ENCODE data around the gene MEG3. TPM values are rescaled to one million over a fixed set of nuclear protein-coding genes. Genes with fewer than 3 reads are reported as not detected.

The MEG3 gene
- total and polyA plus RNA-seq, 2 of the 4 experiments (the other 2 are of a cell fraction) = 31.5 to 556 TPM

DNA sequence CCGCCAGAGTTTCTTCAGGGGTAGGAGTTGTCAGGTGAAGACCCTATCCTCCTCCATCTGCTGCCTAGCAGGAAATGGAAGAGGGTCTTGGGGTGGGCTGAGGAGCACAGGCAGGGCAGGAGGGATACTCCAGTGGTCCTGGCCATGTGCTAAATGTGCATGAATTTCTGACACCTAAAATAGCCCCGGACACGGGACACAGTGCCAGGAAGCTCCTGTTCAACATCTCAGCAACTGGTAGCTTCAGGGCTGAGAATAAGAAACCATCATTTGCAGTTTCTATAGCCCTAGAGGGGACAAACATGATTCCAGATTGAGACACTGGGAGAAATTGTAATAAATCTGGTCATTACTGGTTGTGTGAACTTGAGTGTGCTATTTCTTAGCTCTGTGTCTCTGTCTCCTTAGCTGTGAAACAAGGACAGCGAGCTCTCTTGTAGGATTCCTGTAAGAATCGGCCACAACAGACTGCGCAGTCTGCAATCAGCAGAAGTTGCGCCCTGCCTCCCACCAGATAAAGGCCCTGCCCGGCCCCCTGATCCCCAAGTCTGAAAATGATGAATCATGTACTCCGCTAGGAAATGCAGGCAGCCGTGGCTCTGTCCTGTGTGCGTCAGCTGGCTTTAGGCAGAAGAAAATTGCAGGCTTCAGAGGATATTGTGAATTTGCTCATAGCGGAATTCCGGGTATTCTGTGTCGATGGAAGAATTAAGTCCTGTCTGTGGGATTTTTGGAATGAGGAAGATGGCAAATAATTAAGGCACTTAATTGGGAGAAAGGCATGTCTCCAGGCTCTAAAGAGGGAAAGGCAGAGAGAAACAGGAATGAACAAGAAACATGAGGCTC lies 35.2 kb upstream of the MEG3 start (continued):
- no peak for TF ChIP-seq USF2 (IDR thresholded peaks at IDR 0.05; ENCODE audit: low read depth, low read length)
- TF ChIP-seq SMC3 (IDR thresholded peaks at IDR 0.05; ENCODE audit: low read depth, low read length) = no peak

DNA sequence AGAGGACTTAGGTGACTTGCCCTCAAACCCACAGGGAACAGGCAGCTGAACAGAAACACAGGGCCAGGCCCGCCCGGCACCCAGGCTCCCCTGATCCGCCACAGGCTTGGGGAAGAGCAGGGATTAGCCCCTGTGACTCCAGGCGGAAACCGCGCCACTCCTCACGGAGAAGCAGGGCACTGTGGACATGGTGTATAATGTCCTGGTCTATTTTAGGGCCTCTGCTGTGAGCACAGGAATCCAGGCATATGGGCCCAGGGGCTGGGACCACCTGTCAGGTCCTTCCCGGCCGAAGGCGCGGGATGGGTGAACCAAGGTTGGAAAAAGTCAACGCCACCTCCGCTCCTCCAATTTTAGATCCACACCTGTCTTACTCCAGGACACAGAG lies 34.6 kb upstream of the MEG3 start:
- H3K4ac ChIP-seq (ENCODE audit: low read depth, low read length) = no peak overlapping the region
- no peaks in the 10 kb centered on the region for H3K4me1 ChIP-seq (ENCODE audit: control insufficient read depth, insufficient read depth, low read length)
- H3K36me3 ChIP-seq (ENCODE audit: control insufficient read depth, insufficient read depth, low read length) = no peaks in the 10 kb centered on the region
- no peak overlapping the region for H2BK5ac ChIP-seq (ENCODE audit: low read depth, low read length, poor library complexity, severe bottlenecking)
- no peak overlapping the region for H3K14ac ChIP-seq (replicated peaks; ENCODE audit: low read depth, low read length)
- intact Hi-C loops (cut with micrococcal nuclease) = no loop called here
- H3K79me1 ChIP-seq (ENCODE audit: low read depth in 1 of 2, low read length in 2 of 2) = no peaks in the 10 kb centered on the region
- no peak overlapping the region for H4K91ac ChIP-seq (ENCODE audit: insufficient read depth, low read depth, low read length)
- H2AFZ ChIP-seq (replicated peaks; ENCODE audit: low read length, poor library complexity) = peak overlapping the region; percentile 43
- CTCF ChIA-PET = no interaction called here
- no peak overlapping the region for H2AK5ac ChIP-seq (ENCODE audit: low read depth, low read length)
- ATAC-seq (ENCODE audit: low read depth) (0 out of 2 replicates have a peak, but pooled peaks have one; percentile 27), DNase-seq (no peak)
- H2BK20ac ChIP-seq (ENCODE audit: low read depth, low read length) = no peak overlapping the region
- no peak overlapping the region for H2BK15ac ChIP-seq (ENCODE audit: low read depth, low read length)
- H3K23ac ChIP-seq (ENCODE audit: low read depth, low read length) = no peak overlapping the region
- in situ Hi-C loops (cut with MboI; ENCODE audit: low sequenced_read_pairs) = no loop called here
- peaks cover 39% of the 10 kb centered on the region for H3K27me3 ChIP-seq (ENCODE audit: control insufficient read depth, insufficient read depth, low read length)
- dilution Hi-C loops (cut with HindIII; ENCODE audit: low sequenced_read_pairs, unreplicated experiment) = no loop called here
- BruUV-seq (replicated peaks) = no TSS peak
- no peaks in the 10 kb centered on the region for H3K9me1 ChIP-seq (ENCODE audit: insufficient read depth, low read length)
- H3K4me2 ChIP-seq (ENCODE audit: low read depth, low read length) = no peak overlapping the region
- H4K20me1 ChIP-seq (ENCODE audit: insufficient read depth, low read length) = no peaks in the 10 kb centered on the region
- H3K4me3 ChIP-seq (ENCODE audit: insufficient read depth, low read depth, low read length) = no peak overlapping the region
- H3K9me3 ChIP-seq (ENCODE audit: control insufficient read depth, insufficient read depth, low read length) = no peaks in the 10 kb centered on the region
- POLR2A ChIA-PET (ENCODE audit: unreplicated experiment) = no interaction called here
- H3K18ac ChIP-seq (ENCODE audit: low read depth, low read length) = no peak overlapping the region; the same call in 1 of the 2 replicates
- WGBS, 2 experiments (ENCODE audit: extremely low coverage in 2 of 2, insufficient read length in 1 of 2) = 88% methylated on average over 8 of the region's 13 CpGs; no CpG with 5 or more reads in 1 of the 2 experiments
- H2BK120ac ChIP-seq (ENCODE audit: low read depth, low read length) = no peak overlapping the region
- peak overlapping the region; percentile 65 for H2AK9ac ChIP-seq (replicated peaks; ENCODE audit: low read depth, low read length, poor library complexity)
- H3K56ac ChIP-seq (ENCODE audit: extremely low read depth, insufficient read depth, low read length) = no peak overlapping the region
- H4K8ac ChIP-seq (ENCODE audit: low read depth in 2 of 2, low read length in 2 of 2) = no peak overlapping the region
- H3K9ac ChIP-seq (ENCODE audit: low read depth, low read length) = no peak overlapping the region
- H4K5ac ChIP-seq (ENCODE audit: low read depth, low read length) = no peak overlapping the region
- no peak overlapping the region for H3K27ac ChIP-seq (ENCODE audit: insufficient read depth, low read length)
- no peak for TF ChIP-seq MXI1 (IDR thresholded peaks at IDR 0.05; ENCODE audit: borderline replicate concordance, low read depth, low read length)
- TF ChIP-seq CHD1 (IDR thresholded peaks at IDR 0.05; ENCODE audit: low read depth, low read length) = no peak
- TF ChIP-seq FOS (IDR thresholded peaks at IDR 0.05; ENCODE audit: low read depth, low read length) = no peak
- TF ChIP-seq RFX5 (IDR thresholded peaks at IDR 0.05; ENCODE audit: low read depth, low read length) = no peak
- no peak for TF ChIP-seq CTCF (conservative IDR thresholded peaks at IDR 0.05; ENCODE audit: low read depth, low read length)
- no peak for TF ChIP-seq USF2 (IDR thresholded peaks at IDR 0.05; ENCODE audit: low read depth, low read length)
- no peak for TF ChIP-seq BHLHE40 (IDR thresholded peaks at IDR 0.05; ENCODE audit: low read depth, low read length)
- TF ChIP-seq MAFK (IDR thresholded peaks at IDR 0.05; ENCODE audit: low read depth, low read length) = no peak
- no peak for TF ChIP-seq RAD21 (IDR thresholded peaks at IDR 0.05; ENCODE audit: low read length)
- TF ChIP-seq POLR2A (IDR thresholded peaks at IDR 0.05; ENCODE audit: low read depth, low read length) = no peak
- TF ChIP-seq NFE2L2 (IDR thresholded peaks at IDR 0.05; ENCODE audit: low read depth, low read length) = no peak
